Glutamatergic neuron (in vitro differentiated cells): ENCODE results near the gene LEFTY2. TPM values are rescaled to one million over a fixed set of nuclear protein-coding genes. Genes with fewer than 3 reads are reported as not detected.
A peak's percentile ranks its signal among the peaks of the same experiment; 100 is the strongest.
"Not testable (repeated sequence)": the region's sequence is repeated elsewhere in the genome, so short reads cannot be mapped to it uniquely, and the experiment has no call there.

ENCODE experiments used
- DNase-seq: peaks from one replicate; pipeline ENCODE4 v3.0.0; 2022
- H3K27ac Mint-ChIP-seq: one replicate; pipeline ENCODE4 v1.8.0; 2020; ENCODE audit warnings: mild to moderate bottlenecking, mixed read lengths, inconsistent platforms; ENCODE audit not compliant: unreplicated experiment
- H3K27me3 Mint-ChIP-seq: one replicate; pipeline ENCODE4 v1.8.0; 2020; ENCODE audit warnings: mild to moderate bottlenecking, moderate library complexity, mixed read lengths, inconsistent platforms; ENCODE audit not compliant: unreplicated experiment
- H3K36me3 Mint-ChIP-seq: one replicate; pipeline ENCODE4 v1.8.0; 2020; ENCODE audit warnings: mild to moderate bottlenecking, mixed read lengths, inconsistent platforms; ENCODE audit not compliant: unreplicated experiment
- H3K4me1 Mint-ChIP-seq: one replicate; pipeline ENCODE4 v1.8.0; 2020; ENCODE audit warnings: mild to moderate bottlenecking, low read depth, mixed read lengths, inconsistent platforms; ENCODE audit not compliant: unreplicated experiment
- H3K4me3 Mint-ChIP-seq: one replicate; pipeline ENCODE4 v1.8.0; 2020; ENCODE audit warnings: mild to moderate bottlenecking, mixed read lengths, inconsistent platforms; ENCODE audit not compliant: unreplicated experiment
- H3K9me3 Mint-ChIP-seq: one replicate; pipeline ENCODE4 v1.8.0; 2020; ENCODE audit warnings: mild to moderate bottlenecking, moderate library complexity, mixed read lengths, inconsistent platforms; ENCODE audit not compliant: unreplicated experiment
- CTCF ChIP-seq: fragments of 200-600 bp; sonication (generic); IDR thresholded peaks from one replicate; pipeline ENCODE4 v1.5.0; 2021; ENCODE audit not compliant: partially characterized antibody, unreplicated experiment
- microRNA-seq: library from miRNA; unstranded; fragments of <30 nt; microRNA quantifications from one replicate; pipeline ENCODE4, GENCODE V29; 2020; ENCODE audit not compliant: unreplicated experiment
- total RNA-seq: library from RNA; stranded (reverse); fragmentation: NEBNext Ultra II Directional; extraction: Animal tissue kit (Norgen Biotek cat#: 25700); gene quantifications from one replicate; pipeline ENCODE4 v1.2.1, GENCODE V29; 2021; ENCODE audit not compliant: unreplicated experiment

Gene LEFTY2
- total RNA-seq, 1 donor from 2014 or later = 5.0 TPM

DNA sequence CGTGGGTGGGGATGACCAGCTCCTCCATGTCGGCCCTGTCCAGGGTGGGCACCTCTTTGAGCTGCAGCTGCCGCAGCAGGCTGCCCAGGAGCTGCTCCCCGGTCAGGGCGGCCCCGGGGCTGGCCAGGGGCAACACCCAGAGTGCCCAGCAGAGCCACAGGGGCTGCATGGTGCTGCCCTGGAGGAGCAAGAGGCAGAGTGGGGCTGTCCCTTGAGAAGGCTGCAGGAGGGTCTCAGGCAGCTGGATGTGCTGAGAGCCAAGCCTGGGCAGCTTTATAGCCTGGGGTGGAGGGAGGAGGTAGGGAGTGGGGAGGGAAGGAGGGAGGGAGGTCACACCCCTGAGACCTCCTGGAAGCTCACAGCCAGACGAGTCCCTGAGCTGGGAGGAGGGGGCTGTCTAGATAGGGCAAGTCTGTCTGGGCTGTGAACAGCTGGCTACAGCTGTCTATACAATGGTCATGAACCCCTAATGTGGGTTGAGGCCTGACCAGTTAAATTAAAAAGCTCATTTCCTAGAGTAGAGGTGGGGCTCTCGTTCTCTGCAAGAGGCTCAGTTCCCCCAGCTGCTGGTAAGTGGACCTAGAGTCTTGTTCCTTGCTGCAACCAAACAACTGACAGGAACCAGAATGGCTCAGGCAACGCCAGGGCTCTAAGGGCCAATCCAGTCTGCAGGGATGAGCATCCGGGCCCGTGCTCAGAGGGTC lies 52.0 kb downstream of the LEFTY2 start, which contains the start of gene LEFTY1:
LEFTY1 (minus strand) TSS at position 249 of the 704 bp plus-strand sequence; CDS start at position 169, 80 bp downstream.
- DNase-seq = peak; percentile 51
- Mint-ChIP-seq H3K36me3 (no peaks in the 10 kb centered on the region), H3K4me3 (peak within 1 kb of the TSS; percentile 61), H3K9me3 (peaks cover 14% of the 10 kb centered on the region), H3K27ac (peak within 1 kb of the TSS; percentile 48), H3K4me1 (peaks cover 15% of the 10 kb centered on the region), H3K27me3 (peaks cover 2% of the 10 kb centered on the region)
- no peak for TF ChIP-seq CTCF

DNA sequence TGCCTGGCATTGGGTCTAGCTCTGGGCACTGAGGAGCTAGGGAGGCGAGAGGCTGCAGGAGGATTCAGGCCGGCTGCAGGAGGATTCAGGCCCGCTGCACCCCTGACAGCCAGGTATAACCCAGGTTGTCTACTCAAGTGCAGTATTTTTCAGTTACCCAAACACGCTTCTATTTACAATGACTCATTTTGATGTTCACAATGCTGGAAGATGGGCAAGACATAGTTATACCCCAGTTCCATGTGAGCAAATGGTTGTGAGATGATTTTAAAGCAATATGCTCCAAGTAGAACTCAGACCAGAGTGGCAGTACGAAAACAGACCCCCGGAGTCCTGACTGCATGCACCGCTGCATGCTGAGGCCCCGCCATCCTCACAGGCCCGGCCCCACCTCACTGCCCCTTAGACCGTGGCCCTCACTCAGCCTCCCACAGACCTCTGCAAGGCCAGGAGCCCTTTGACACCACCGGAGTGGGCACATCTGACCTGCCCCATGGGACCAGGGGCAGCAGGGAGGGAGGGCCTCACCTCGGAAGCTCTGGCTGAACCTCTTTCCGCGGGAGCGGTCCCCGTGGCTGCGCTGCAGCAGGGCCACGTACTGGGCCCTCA lies 52.6 kb downstream of the LEFTY2 start:
- no peak for TF ChIP-seq CTCF
- peak overlapping the region; percentile 61 for H3K4me3 Mint-ChIP-seq
- DNase-seq = no peak
- H3K9me3 Mint-ChIP-seq = peaks cover 14% of the 10 kb centered on the region
- peaks cover 15% of the 10 kb centered on the region for H3K4me1 Mint-ChIP-seq
- H3K27me3 Mint-ChIP-seq = peaks cover 2% of the 10 kb centered on the region
- peak overlapping the region; percentile 48 for H3K27ac Mint-ChIP-seq
- H3K36me3 Mint-ChIP-seq = no peaks in the 10 kb centered on the region

DNA sequence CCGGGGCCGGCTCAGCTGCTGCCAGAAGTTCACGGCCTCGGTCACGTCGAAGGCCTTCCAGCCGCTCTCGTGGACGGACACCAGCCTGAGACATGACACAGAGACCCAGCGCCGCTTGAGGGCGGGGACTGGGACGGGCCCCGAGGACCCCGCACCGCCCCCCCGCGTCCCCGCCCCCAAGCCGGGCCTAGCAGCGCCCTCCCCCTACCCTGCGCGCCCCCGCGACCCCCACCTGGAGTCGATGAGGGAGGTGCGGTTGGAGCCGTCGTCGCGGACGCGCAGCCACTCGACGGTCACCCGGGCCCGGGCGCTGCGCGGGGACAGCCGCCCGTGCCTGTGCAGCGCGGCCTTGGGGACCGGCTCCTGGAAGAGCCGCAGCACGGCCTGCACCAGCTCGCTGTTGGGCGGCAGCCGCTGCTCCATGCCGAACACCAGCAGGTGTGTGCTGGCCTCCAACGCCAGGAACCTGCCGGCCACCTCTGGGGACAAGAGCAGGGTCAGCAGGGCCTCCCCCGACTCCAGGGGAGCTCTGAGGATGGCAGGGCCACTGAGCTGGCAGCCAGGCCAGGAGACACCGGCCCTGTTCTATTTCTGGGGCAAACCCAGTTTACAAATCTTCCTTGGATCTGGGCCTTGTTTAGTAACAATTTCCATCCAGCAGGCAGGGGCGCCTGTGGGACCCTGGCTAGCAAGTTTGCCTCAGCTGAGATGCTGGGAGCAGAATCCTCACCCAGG lies 53.3 kb downstream of the LEFTY2 start:
- not testable (repeated sequence) for DNase-seq, H3K36me3 Mint-ChIP-seq, H3K27me3 Mint-ChIP-seq
- peak overlapping the region; percentile 61 for H3K4me3 Mint-ChIP-seq
- peak overlapping the region; percentile 48 for H3K27ac Mint-ChIP-seq
- H3K9me3 Mint-ChIP-seq = peaks cover 14% of the 10 kb centered on the region
- H3K4me1 Mint-ChIP-seq = peaks cover 15% of the 10 kb centered on the region

- no peak for TF ChIP-seq CTCF
- H3K9me3 Mint-ChIP-seq = peaks cover 14% of the 10 kb centered on the region
- H3K27me3 Mint-ChIP-seq = peaks cover 5% of the 10 kb centered on the region
- peaks cover 15% of the 10 kb centered on the region for H3K4me1 Mint-ChIP-seq
- H3K36me3 Mint-ChIP-seq = no peaks in the 10 kb centered on the region
- DNase-seq = no peak
- no peak overlapping the region for H3K27ac Mint-ChIP-seq
- no peak overlapping the region for H3K4me3 Mint-ChIP-seq
Observed at GRCh38 chr1:225887030-225887314, 54.0 kb downstream of the LEFTY2 start.

Small RNA genes lying within 50 kb of the gene (microRNA-seq; reads per million reads assigned to microRNA genes)
- gene MIR6741 = 7.4 reads per million, percentile 41 among the genes with 10 or more reads in this experiment

Other genes with a start within 250 kb of the LEFTY2 start
- gene SRP9, start 163.4 kb downstream of the LEFTY2 start, total RNA-seq = 364 TPM
- 60.4 TPM for gene EPHX1, start 131.1 kb downstream of the LEFTY2 start, total RNA-seq
- gene TMEM63A, start 58.8 kb downstream of the LEFTY2 start, total RNA-seq = 1.1 TPM
- gene LEFTY1, start 52.1 kb downstream of the LEFTY2 start, total RNA-seq = 2.3 TPM
- gene PYCR2, start 17.0 kb downstream of the LEFTY2 start, total RNA-seq = 36.6 TPM
- 19.6 TPM for gene SDE2, start 58.1 kb upstream of the LEFTY2 start, total RNA-seq
- gene H3-3A, start 121.5 kb upstream of the LEFTY2 start, total RNA-seq = 1,150 TPM
- 33.7 TPM for gene ACBD3, start 245.5 kb upstream of the LEFTY2 start, total RNA-seq